ENCODE data around the gene MED29. TPM values are rescaled to one million over a fixed set of nuclear protein-coding genes. Genes with fewer than 3 reads are reported as not detected.

The MED29 gene
- total RNA-seq, 4 donors from 2014 or later = 25.5 to 48.1 (median 37.7) TPM

DNA sequence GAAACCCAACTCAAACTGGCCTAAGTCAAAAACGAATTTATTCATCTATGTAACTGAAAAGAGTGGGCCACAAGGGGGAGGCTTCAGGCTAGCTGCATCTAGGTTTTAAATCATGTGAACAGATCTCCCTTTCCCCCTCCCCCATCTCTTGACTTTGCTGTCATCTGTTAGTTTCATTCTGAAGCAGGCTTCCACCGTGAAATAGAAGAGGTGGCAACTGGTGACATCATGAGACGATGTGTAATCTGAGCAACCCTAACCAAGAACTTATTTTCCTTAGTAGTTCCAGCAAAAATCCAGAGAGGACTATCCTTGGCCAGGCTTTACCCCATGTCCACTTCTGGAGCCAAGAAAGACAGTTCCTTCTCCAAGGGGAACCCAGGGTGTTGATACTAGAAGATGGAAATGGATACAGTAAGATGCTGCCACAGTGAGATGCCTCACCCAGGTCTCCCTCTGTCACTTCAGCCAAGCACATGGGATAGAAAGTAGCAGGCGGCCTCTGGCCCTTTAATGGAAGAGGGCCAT is 39.6 kb upstream of the MED29 start:
- no peaks in the 10 kb centered on the region for H3K27me3 ChIP-seq
- in situ Hi-C loops (cut with MboI; ENCODE audit: low sequenced_read_pairs in 4 of 4) (no loop called here), intact Hi-C loops (cut with DNase I; ENCODE audit: low total_unique reads) (no loop called here)
- H3K27ac ChIP-seq = peak overlapping the region in 2 of 4 donors; percentile 14 to 23
- no peaks in the 10 kb centered on the region for H3K9me3 ChIP-seq
- peak in 1 of 2 donors; percentile 50 for ATAC-seq
- H3K4me1 ChIP-seq = peaks cover 22 to 29% of the 10 kb centered on the region in 2 donors
- no peak for DNase-seq
- TF ChIP-seq, protein P1, sequence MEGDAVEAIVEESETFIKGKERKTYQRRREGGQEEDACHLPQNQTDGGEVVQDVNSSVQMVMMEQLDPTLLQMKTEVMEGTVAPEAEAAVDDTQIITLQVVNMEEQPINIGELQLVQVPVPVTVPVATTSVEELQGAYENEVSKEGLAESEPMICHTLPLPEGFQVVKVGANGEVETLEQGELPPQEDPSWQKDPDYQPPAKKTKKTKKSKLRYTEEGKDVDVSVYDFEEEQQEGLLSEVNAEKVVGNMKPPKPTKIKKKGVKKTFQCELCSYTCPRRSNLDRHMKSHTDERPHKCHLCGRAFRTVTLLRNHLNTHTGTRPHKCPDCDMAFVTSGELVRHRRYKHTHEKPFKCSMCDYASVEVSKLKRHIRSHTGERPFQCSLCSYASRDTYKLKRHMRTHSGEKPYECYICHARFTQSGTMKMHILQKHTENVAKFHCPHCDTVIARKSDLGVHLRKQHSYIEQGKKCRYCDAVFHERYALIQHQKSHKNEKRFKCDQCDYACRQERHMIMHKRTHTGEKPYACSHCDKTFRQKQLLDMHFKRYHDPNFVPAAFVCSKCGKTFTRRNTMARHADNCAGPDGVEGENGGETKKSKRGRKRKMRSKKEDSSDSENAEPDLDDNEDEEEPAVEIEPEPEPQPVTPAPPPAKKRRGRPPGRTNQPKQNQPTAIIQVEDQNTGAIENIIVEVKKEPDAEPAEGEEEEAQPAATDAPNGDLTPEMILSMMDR (IDR thresholded peaks at IDR 0.05 in 4 of 5, conservative IDR thresholded peaks at IDR 0.05 in 1 of 5) = no peak
- no peak for TF ChIP-seq POLR2A (IDR thresholded peaks at IDR 0.05)
- H3K4me3 ChIP-seq = no peak overlapping the region
- peaks cover 0 to 37% of the 10 kb centered on the region in 2 donors for H3K36me3 ChIP-seq

DNA sequence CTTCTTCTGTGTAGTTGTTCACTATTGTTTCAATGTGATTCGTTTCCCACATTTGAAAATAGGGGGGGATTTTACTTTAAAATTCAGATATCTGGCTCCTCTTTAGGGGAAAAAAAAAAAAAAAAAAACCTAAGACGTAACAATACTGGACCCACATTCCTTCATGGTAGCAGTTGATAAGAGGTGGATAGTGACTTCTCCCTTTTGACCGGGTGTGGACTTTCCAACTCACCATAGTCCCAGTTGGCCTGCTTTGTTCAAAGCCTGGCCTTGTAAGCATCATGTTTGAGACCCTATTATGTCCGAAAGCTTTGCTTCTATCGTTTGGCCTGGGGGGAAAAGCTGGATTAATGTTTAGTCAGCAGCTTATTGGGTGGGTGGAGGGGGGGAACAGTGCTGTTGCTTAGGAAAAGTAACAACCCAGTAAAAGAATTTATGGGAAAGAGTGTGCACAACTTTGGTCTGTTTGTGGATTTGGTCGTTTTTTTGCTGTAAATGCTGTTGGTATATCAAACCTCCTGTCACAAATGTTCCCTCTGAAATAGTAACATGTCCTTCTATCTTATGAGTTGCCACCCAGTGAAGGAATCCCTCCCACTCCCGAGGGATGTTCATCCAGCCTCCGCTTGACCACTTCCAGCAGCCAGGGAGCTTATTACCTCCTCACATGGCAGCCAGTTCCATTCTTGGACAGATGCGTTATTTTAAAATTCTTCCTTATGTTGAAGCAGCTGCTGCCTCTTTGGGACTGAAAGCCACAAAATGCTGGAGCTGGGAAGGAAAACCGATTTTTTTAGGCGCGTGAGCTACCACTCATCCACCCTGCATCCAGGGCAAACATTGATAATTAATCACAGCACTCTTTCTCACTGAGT is 38.6 kb upstream of the MED29 start:
- intact Hi-C loops (cut with DNase I; ENCODE audit: low total_unique reads) = no loop called here
- peak overlapping the region in 2 of 4 donors; percentile 17 to 23 for H3K27ac ChIP-seq
- TF ChIP-seq POLR2A (IDR thresholded peaks at IDR 0.05) = no peak
- TF ChIP-seq, protein P1 (IDR thresholded peaks at IDR 0.05 in 4 of 5, conservative IDR thresholded peaks at IDR 0.05 in 1 of 5) = no peak

DNA sequence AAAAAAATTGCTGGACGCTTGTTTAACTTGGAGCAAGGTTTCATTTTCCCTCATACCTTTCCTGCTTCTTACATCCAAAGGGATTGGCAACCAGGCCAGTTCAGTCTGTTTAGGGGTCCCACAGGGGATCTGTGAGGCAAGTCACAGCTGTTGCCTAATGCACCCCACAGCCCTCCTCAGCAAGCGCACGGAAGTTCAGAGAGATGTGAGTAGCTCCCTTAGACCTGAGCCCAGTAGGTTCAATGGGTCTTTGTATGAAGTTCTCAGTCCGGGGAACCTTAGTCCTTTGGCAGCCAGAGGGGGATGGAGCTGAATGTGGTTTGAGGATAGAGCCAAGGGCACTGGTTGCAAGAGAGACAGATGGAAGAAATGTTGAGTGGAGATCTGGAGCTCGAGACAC is 35.9 kb upstream of the MED29 start:
- Histone ChIP-seq H3K27me3 (no peaks in the 10 kb centered on the region), H3K36me3 (peaks cover 4 to 73% of the 10 kb centered on the region in 2 donors), H3K27ac (no peak overlapping the region), H3K4me1 (peaks cover 0 to 11% of the 10 kb centered on the region in 2 donors), H3K9me3 (no peaks in the 10 kb centered on the region), H3K4me3 (no peak overlapping the region)
- no peak for ATAC-seq
- in situ Hi-C loops (cut with MboI; ENCODE audit: low sequenced_read_pairs in 4 of 4) = no loop called here
- DNase-seq = no peak
- intact Hi-C loops (cut with DNase I; ENCODE audit: low total_unique reads) = no loop called here
- TF ChIP-seq POLR2A (IDR thresholded peaks at IDR 0.05) = no peak
- TF ChIP-seq, protein P1 (IDR thresholded peaks at IDR 0.05 in 4 of 5, conservative IDR thresholded peaks at IDR 0.05 in 1 of 5) = no peak

More for the DNA sequence above, 38.6 kb upstream of the MED29 start:
- Histone ChIP-seq H3K9me3 (no peaks in the 10 kb centered on the region), H3K36me3 (peaks cover 4 to 47% of the 10 kb centered on the region in 2 donors), H3K4me1 (peaks cover 14 to 18% of the 10 kb centered on the region in 2 donors), H3K27me3 (no peaks in the 10 kb centered on the region), H3K4me3 (no peak overlapping the region)
- DNase-seq = no peak
- no peak for ATAC-seq
- in situ Hi-C loops (cut with MboI; ENCODE audit: low sequenced_read_pairs in 4 of 4) = no loop called here

GRCh38 chr19:39356073-39356472 is 35.1 kb upstream of the MED29 start:
- Histone ChIP-seq H3K9me3 (no peaks in the 10 kb centered on the region), H3K4me3 (no peak overlapping the region), H3K27ac (no peak overlapping the region), H3K27me3 (no peaks in the 10 kb centered on the region), H3K4me1 (peaks cover 0 to 11% of the 10 kb centered on the region in 2 donors), H3K36me3 (peaks cover 4 to 82% of the 10 kb centered on the region in 2 donors)
- intact Hi-C loops (cut with DNase I; ENCODE audit: low total_unique reads) (no loop called here), in situ Hi-C loops (cut with MboI; ENCODE audit: low sequenced_read_pairs in 4 of 4) (no loop called here)
- TF ChIP-seq, protein P1 (IDR thresholded peaks at IDR 0.05 in 4 of 5, conservative IDR thresholded peaks at IDR 0.05 in 1 of 5) = no peak
- no peak for TF ChIP-seq POLR2A (IDR thresholded peaks at IDR 0.05)
- no peak for DNase-seq
- no peak for ATAC-seq

Data from gastrocnemius medialis (tissue), 4 donors.